PFSK-1 (cell line): ENCODE data around the gene ETNK1.

Experiments used
- POLR2AphosphoS5 ChIP-seq: IDR thresholded peaks from 2 replicates; pipeline ENCODE4 v1.6.1; 2012; ENCODE audit warnings: low read depth, mild to moderate bottlenecking, control low read depth, low read length, moderate library complexity
- REST ChIP-seq, 2 experiments: IDR thresholded peaks; 2 replicates each; pipeline versions ENCODE4 v1.6.1 to v1.8.0; 2011 to 2012; ENCODE audit warnings: low read depth in 2 of 2, low read length in 2 of 2, control low read depth in 1 of 2, inconsistent platforms in 1 of 2, mild to moderate bottlenecking in 1 of 2, moderate library complexity in 1 of 2; ENCODE audit not compliant: insufficient read depth in 1 of 2
- SIN3A ChIP-seq: IDR thresholded peaks from 2 replicates; pipeline ENCODE4 v1.6.1; 2012; ENCODE audit warnings: mild to moderate bottlenecking, low read length, moderate library complexity, borderline replicate concordance; ENCODE audit not compliant: insufficient read depth
- TAF1 ChIP-seq: IDR thresholded peaks from 2 replicates; pipeline ENCODE4 v1.6.1; 2012; ENCODE audit warnings: low read length, control low read depth, borderline replicate concordance; ENCODE audit not compliant: insufficient read depth

- no peak for TF ChIP-seq TAF1
- TF ChIP-seq POLR2AphosphoS5 = no peak
- no peak for TF ChIP-seq SIN3A
- no peak for TF ChIP-seq REST (IDR thresholded peaks at IDR 0.05; ENCODE audit: insufficient read depth in 1 of 2, low read depth in 2 of 2, low read length in 2 of 2)
Observed at GRCh38 chr12:22634883-22635282, 9.9 kb downstream of the ETNK1 start.
